Neural cell (in vitro differentiated cells): ENCODE data around the gene IMPA2. TPM values are rescaled to one million over a fixed set of nuclear protein-coding genes. Genes with fewer than 3 reads are reported as not detected.

ENCODE experiments used
- H2AFZ ChIP-seq: fragments of 200-600, 300-800 bp; sonication (generic), shearing (Covaris generic); 2 replicates; pipeline ENCODE4 v1.6.0; 2014; ENCODE audit warnings: low read depth, mild to moderate bottlenecking, antibody characterized with exemption, low read length, moderate library complexity
- H3F3A ChIP-seq: fragments of 200-600 bp; shearing (Covaris generic); 2 replicates; pipeline ENCODE4 v1.6.1; 2016; ENCODE audit warnings: mild to moderate bottlenecking, moderate library complexity, mixed read lengths, antibody characterized with exemption, low read length; ENCODE audit not compliant: insufficient read depth, poor library complexity, severe bottlenecking
- H3K27ac ChIP-seq: fragments of 200-600, 300-800 bp; sonication (generic), shearing (Covaris generic); 2 replicates; pipeline ENCODE4 v1.5.1; 2014; ENCODE audit warnings: mild to moderate bottlenecking, low read length, moderate library complexity
- H3K27me3 ChIP-seq: fragments of 300-800, 200-600 bp; sonication (generic), shearing (Covaris generic); 2 replicates; pipeline ENCODE4 v1.6.0; 2014; ENCODE audit warnings: mild to moderate bottlenecking, low read depth, low read length, moderate library complexity; ENCODE audit not compliant: insufficient read depth
- H3K36me3 ChIP-seq: fragments of 300-800, 200-600 bp; sonication (generic), shearing (Covaris generic); 2 replicates; pipeline ENCODE4 v1.5.1; 2014; ENCODE audit warnings: mild to moderate bottlenecking, antibody characterized with exemption, low read length, moderate library complexity; ENCODE audit not compliant: insufficient read depth
- H3K4me2 ChIP-seq: fragments of 300-800, 200-600 bp; sonication (generic), shearing (Covaris generic); 2 replicates; pipeline ENCODE4 v1.6.0; 2014; ENCODE audit warnings: mild to moderate bottlenecking, low read length
- H3K4me3 ChIP-seq: fragments of 300-800, 200-600 bp; sonication (generic), shearing (Covaris generic); 2 replicates; pipeline ENCODE4 v1.5.1; 2014; ENCODE audit warnings: mild to moderate bottlenecking, low read length, moderate library complexity
- H3K79me2 ChIP-seq: fragments of 200-600 bp; shearing (Covaris generic); replicated peaks from 2 replicates; pipeline ENCODE4 v1.6.0; 2014; ENCODE audit warnings: mild to moderate bottlenecking, low read length, moderate library complexity; ENCODE audit not compliant: insufficient read depth
- H3K9ac ChIP-seq: fragments of 300-800, 200-600 bp; sonication (generic), shearing (Covaris generic); 2 replicates; pipeline ENCODE4 v1.6.1; 2016; ENCODE audit warnings: mild to moderate bottlenecking, low read length, mixed read lengths
- H3K9me2 ChIP-seq: fragments of 200-600 bp; shearing (Covaris generic); 2 replicates; pipeline ENCODE4 v1.6.1; 2016; ENCODE audit warnings: mild to moderate bottlenecking, low read length, mixed read lengths; ENCODE audit not compliant: insufficient read depth
- H3K9me3 ChIP-seq: fragments of 200-600, 300-800 bp; sonication (generic), shearing (Covaris generic); 2 replicates; pipeline ENCODE4 v1.6.1; 2016; ENCODE audit warnings: mild to moderate bottlenecking, mixed run types, low read length, moderate library complexity, mixed read lengths
- H4K20me1 ChIP-seq: fragments of 200-600 bp; shearing (Covaris generic); 2 replicates; pipeline ENCODE4 v1.6.1; 2016; ENCODE audit warnings: mild to moderate bottlenecking, mixed run types; ENCODE audit not compliant: insufficient read depth
- EP300 ChIP-seq: fragments of 450-650 bp; conservative IDR thresholded peaks from 2 replicates; pipeline ENCODE4 v1.6.1; 2014; ENCODE audit warnings: antibody characterized with exemption, mild to moderate bottlenecking, moderate library complexity; ENCODE audit not compliant: poor library complexity, severe bottlenecking
- EZH2 ChIP-seq: fragments of 200-600, 300-800 bp; shearing (Covaris generic), sonication (generic); IDR thresholded peaks from 2 replicates; pipeline ENCODE4 v1.6.1; 2014; ENCODE audit warnings: antibody characterized with exemption, low read length, borderline replicate concordance, mild to moderate bottlenecking; ENCODE audit not compliant: insufficient read depth, poor library complexity, severe bottlenecking
- MXI1 ChIP-seq: fragments of 450-650 bp; conservative IDR thresholded peaks from 2 replicates; pipeline ENCODE4 v1.6.1; 2014; ENCODE audit warnings: antibody characterized with exemption, mild to moderate bottlenecking; ENCODE audit not compliant: poor library complexity, severe bottlenecking
- POLR2AphosphoS5 ChIP-seq: IDR thresholded peaks from 2 replicates; pipeline ENCODE4 v1.6.1; 2012
- REST ChIP-seq: IDR thresholded peaks from 2 replicates; pipeline ENCODE4 v1.6.1; 2012; ENCODE audit warnings: borderline replicate concordance
- SMC3 ChIP-seq: fragments of 450-650 bp; conservative IDR thresholded peaks from 2 replicates; pipeline ENCODE4 v1.6.1; 2014; ENCODE audit warnings: antibody characterized with exemption, mild to moderate bottlenecking, moderate library complexity; ENCODE audit not compliant: poor library complexity
- TAF1 ChIP-seq: IDR thresholded peaks from 2 replicates; pipeline ENCODE4 v1.6.1; 2012; ENCODE audit warnings: low read depth
- polyA plus RNA-seq: library from polyadenylated mRNA; depleted of rRNA; stranded (reverse); fragments of >200 nt; gene quantifications from 2 replicates; pipeline ENCODE4 v1.2.3, GENCODE V29; 2014

IMPA2 gene
- polyA plus RNA-seq, 1 donor from 2014 or later, result 2.7 TPM

GRCh38 chr18:12053289-12053688, 72.0 kb downstream of the IMPA2 start:
- no peak overlapping the region for H2AFZ ChIP-seq
- no peaks in the 10 kb centered on the region for H3K79me2 ChIP-seq
- H3F3A ChIP-seq, result no peaks in the 10 kb centered on the region
- no peaks in the 10 kb centered on the region for H3K36me3 ChIP-seq
- no peak overlapping the region for H3K27ac ChIP-seq
- no peak overlapping the region for H3K4me2 ChIP-seq
- H3K9me2 ChIP-seq, result no peaks in the 10 kb centered on the region
- H3K4me3 ChIP-seq, result no peak overlapping the region
- H3K9me3 ChIP-seq, result no peaks in the 10 kb centered on the region
- no peaks in the 10 kb centered on the region for H3K27me3 ChIP-seq
- no peaks in the 10 kb centered on the region for H4K20me1 ChIP-seq
- TF ChIP-seq POLR2AphosphoS5, result no peak
- TF ChIP-seq SMC3, result no peak
- H3K9ac ChIP-seq, result no peak overlapping the region

DNA sequence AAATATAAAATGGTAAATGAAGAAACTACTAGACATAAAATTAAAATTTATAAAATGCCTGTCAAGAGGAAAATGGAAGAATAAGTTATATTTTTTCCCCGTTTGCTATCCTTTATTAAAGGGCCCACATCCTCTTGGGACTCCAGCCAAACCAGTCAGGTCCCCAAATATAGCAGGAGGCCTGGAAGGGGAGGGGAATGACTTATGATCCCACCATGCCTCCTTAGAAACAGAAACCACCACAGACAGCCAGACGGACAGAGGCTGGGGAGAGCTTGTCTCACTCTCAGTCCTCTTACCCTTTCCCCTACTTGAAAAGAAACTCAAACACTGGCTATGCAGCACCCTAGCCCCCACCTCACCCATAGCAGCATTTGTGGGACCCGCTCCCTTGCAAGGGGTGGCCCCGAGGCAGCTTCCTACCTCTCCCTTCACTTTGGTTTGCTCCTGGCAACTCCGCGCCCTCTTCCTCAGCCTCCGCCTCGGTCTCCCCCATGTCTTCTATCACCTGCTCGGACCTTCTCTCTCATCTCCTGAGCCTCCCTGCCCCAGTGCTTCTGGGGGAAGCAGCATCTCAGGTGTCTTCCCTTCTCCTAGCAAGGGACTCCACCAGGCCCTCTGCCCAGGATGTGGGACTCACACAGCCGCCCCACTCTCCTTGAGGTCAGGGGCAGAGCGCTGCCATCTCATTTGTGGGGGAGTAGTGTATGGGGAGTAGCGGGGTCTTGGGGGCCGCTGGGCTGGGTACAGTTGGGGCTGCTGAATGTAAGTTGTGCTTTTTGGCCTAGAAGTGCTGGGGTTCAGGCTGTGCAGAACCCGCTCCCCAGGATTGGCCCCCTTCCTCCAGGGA, 75.0 kb downstream of the IMPA2 start:
- H3K27me3 ChIP-seq, result no peaks in the 10 kb centered on the region
- H4K20me1 ChIP-seq, result no peaks in the 10 kb centered on the region
- H3K27ac ChIP-seq, result no peak overlapping the region
- H3K9ac ChIP-seq, result no peak overlapping the region
- no peak for TF ChIP-seq EP300
- TF ChIP-seq SMC3, result no peak
- H3K9me3 ChIP-seq, result no peaks in the 10 kb centered on the region
- H3K9me2 ChIP-seq, result no peaks in the 10 kb centered on the region
- no peak overlapping the region for H3K4me2 ChIP-seq
- no peaks in the 10 kb centered on the region for H3K36me3 ChIP-seq
- no peak overlapping the region for H2AFZ ChIP-seq
- H3F3A ChIP-seq, result no peaks in the 10 kb centered on the region
- no peaks in the 10 kb centered on the region for H3K79me2 ChIP-seq
- no peak overlapping the region for H3K4me3 ChIP-seq

- TF ChIP-seq REST, result no peak
- TF ChIP-seq SMC3, result no peak
- TF ChIP-seq EZH2, result no peak
- TF ChIP-seq TAF1, result no peak
- TF ChIP-seq MXI1, result no peak
- Histone ChIP-seq H3F3A (no peaks in the 10 kb centered on the region), H3K4me2 (no peak overlapping the region), H3K9ac (no peak overlapping the region), H3K4me3 (no peak overlapping the region), H4K20me1 (no peaks in the 10 kb centered on the region), H3K27me3 (no peaks in the 10 kb centered on the region), H3K9me3 (no peaks in the 10 kb centered on the region), H3K36me3 (no peaks in the 10 kb centered on the region), H3K79me2 (no peaks in the 10 kb centered on the region), H2AFZ (no peak overlapping the region), H3K9me2 (no peaks in the 10 kb centered on the region), H3K27ac (no peak overlapping the region)
These were observed 75.6 kb downstream of the IMPA2 start for GRCh38 chr18:12056884-12057402.
